Naive thymus-derived CD4-positive, alpha-beta T cell (primary cell): Measurements from ENCODE around the gene XK. TPM values are rescaled to one million over a fixed set of nuclear protein-coding genes. Genes with fewer than 3 reads are reported as not detected.

Experiments
- polyA plus RNA-seq, 2 donors: library from polyadenylated mRNA; unstranded; fragments of 300-500 nt; fragmentation: Illumina TruSeq; gene quantifications; one replicate each; pipeline ENCODE4 v1.2.3, GENCODE V29; 2021
- total RNA-seq, 6 experiments: library from RNA in 5 of 6; stranded (reverse) in 5 of 6; gene quantifications; 1 replicate in 5 of 6; 2 replicates in 1 of 6; pipeline ENCODE4 v1.2.3 and lab custom pipeline; 2021 to 2026

XK gene
- total and polyA plus RNA-seq, 7 experiments from 2014 or later = 0.07 to 0.19 (median 0.17) TPM; not detected in 4

Other genes with a start within 250 kb of the XK start
- gene LANCL3, start 114.1 kb upstream of the XK start, total RNA-seq = under 1 TPM; 0.03 to 0.53 (median 0.16) TPM
- gene LANCL3, start 114.1 kb upstream of the XK start, polyA plus RNA-seq = not detected
- gene CYBB, start 94.3 kb downstream of the XK start, total RNA-seq = 100 to 1,000 TPM in 1 of 5 experiments, 10 to 100 TPM in 1, 1 to 10 TPM in 2, not detected in 1; 7.8 to 223 (median 15.7) TPM
- under 1 TPM; 0.33 to 0.38 TPM for gene CYBB, start 94.3 kb downstream of the XK start, polyA plus RNA-seq
- 10 to 100 TPM; 13.8 to 39.3 (median 25.8) TPM for gene DYNLT3, start 161.8 kb downstream of the XK start, total RNA-seq
- gene DYNLT3, start 161.8 kb downstream of the XK start, polyA plus RNA-seq = 10 to 100 TPM; 23.1 to 42.1 TPM